ENCODE measurements around the gene IL10. TPM values are rescaled to one million over a fixed set of nuclear protein-coding genes. Genes with fewer than 3 reads are reported as not detected.

The IL10 gene
- total RNA-seq: not detected in 2 replicates

- DNase-seq: no peak
Measured at GRCh38 chr1:206772243-206772937, at the start of gene IL10. Gene IL10 (minus strand): TSS chr1:206772494. CDS start chr1:206772435, 59 bp downstream.

GRCh38 chr1:206821493-206821892 is 49.2 kb upstream of the IL10 start:
- no peak for DNase-seq

- DNase-seq: no peak
Measured at GRCh38 chr1:206816390-206817287, 44.3 kb upstream of the IL10 start.

DNA sequence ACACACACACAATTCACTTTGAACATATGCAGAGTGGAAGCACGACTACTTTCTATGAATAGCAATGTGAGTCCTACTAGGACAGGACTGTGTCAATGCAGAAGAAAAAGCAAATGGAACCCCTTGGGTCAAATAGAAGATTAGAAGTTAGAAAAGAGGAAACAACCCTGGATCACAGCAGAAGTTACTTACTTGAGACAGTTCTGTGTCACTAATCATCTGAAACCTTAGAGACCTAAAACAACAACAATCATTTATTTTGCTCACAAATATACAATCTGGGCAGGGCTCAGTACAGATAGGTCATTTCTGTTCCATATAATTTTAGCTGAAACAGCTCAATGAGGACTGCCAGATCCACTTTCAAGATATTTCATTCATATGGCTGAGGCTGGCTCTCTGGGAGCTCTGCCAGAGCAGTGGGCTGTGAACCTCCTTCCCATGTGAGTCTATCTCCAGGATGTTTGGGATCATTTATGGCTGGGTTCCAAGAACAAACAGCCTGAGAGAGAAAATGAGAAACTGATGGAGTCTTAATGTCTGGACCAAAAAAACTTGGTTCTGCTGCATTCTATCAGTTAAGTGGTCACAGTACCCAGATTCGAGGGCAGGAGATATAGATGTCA is 42.5 kb upstream of the IL10 start:
- DNase-seq: peak; percentile 39

- no peak for DNase-seq
Measured at GRCh38 chr1:206812471-206812870, 40.2 kb upstream of the IL10 start.

DNA sequence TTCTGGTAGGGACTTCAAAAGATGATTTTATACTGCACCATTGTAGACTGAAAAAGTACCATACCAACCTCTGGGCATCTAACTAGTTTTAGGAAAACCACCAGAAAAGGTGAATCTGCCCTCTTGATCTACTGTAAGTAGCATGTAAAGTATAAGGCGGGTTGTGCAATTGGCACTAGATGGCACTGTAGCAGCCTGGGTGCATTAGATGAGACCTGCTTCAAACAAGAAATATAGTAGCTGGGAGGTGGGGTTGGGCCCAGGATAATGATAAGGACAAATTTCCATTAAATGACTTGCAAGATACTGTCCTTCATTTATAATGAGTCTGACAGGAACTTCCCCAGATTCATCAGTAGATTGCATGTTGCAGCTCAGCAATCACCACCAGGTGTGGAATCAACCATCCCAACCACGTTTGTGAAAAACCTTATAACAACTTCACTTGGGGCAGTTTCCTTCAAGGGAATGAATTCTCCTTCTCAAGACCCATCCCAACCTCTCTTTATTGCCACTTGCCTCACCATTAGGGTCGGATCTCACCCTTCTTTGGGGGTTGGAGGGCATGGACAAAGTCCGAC is 37.3 kb upstream of the IL10 start:
- DNase-seq: peak; percentile 49

GRCh38 chr1:206808615-206809014 is 36.3 kb upstream of the IL10 start:
- peak; percentile 19 for DNase-seq

- no peak for DNase-seq
Measured at GRCh38 chr1:206805357-206805756, 33.1 kb upstream of the IL10 start.

DNA sequence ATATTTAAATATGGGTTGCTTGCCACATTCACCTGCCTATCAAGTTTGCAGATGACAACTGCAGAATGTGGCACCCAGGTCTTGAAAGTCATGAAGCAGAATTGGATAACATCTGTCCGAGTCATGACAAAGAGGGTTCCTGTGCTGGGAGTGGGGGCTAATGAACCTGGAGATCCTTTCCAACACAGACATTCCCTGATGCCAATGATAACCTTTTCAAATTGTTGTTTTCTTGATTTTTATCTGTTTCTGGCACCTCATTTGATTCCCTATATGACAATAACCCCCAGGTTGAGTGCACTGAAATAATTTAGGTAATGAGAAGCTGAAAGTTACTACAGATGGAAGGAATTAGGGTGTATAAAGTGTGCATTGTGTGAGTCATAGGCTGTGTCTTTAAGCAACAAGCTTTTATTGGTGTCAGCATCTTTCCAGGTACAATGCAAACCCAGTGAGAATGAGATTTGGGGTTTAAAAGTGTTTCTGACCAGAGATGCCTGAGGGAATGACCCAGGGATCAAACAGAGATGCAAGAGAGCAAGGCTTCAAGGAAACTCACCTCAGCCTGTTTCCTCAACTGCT is 32.0 kb upstream of the IL10 start:
- no peak for DNase-seq

DNA sequence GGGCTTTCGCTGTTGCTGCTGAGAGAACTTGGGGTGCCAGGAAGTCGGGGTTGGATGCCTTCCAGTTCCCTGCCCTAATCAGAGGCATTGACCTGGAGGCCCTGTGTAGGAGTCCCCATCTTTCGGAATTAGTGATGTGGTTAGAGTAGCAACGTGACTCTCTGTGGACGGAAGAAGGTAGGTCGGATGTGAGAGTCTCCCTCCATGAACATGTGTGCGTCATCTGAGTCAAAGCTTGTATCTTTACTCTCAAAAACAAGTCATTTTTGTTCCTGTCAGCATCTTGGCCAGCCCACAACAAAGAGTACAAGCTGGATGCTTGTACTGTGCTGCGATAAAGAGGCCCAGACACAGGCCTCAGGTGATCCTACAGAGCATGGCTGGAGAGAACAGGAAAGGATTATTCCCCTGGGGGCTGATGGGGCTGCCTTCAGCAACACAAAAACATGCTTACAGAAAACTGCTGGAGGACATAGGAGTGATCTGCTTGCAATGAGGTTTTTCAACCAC is 31.0 kb upstream of the IL10 start:
- no peak for DNase-seq

DNA sequence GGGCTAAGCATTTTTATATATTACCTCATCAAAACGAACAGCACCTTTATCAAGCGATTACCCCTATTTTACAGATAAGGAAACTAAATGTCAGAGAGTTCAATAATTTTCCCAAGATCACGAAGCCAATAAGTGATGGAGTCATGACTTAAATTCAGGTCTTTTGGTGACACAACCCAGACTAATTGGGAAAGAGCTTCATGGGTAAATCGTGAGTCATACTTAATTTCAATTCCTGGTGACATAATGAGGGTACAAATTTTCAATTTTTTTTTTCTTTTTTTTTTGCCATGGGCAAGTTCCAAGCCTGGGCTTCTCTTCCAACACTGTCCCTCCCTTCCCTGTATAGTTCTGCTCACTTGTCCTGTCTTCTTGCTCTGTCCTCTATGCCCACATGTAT is 30.1 kb upstream of the IL10 start:
- DNase-seq: no peak

DNA sequence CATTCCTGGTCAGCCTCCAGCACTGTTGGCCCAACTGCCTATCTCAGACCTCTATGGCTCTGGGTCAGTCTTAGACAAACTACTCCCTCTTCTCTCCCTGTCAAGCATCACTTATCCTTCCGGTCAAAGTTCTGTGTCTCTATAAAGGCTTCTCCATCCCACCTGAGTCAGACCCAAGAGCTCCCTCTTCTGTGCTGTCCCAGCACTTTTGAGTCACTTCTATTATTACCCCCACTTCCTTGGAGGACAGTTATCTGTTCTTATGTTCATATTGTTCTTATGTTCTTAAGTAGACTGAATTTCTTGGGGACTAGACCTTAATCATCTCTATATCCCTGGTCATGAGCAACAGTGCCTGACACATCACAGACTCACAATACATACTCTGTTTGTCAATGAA is 29.2 kb upstream of the IL10 start:
- no peak for DNase-seq

DNA sequence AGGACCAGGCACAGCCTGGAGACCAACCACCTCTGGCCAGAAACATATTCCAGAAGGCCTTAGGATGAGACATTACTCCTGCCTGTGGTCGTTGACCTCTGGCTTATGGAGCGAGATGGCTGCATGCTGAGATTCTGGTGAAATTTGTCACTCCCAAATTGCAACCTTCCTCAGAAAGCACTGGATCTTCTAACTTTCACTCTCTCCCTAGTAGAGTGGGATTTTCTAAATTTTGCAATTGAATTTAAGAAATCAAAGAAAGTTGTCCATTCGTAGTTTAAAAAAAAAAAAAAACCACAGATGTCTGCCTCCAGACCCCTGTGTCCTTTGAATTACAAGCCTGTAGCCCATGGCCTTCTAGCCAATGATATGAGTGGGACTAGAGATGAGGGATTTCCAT is 28.6 kb upstream of the IL10 start:
- no peak for DNase-seq

DNA sequence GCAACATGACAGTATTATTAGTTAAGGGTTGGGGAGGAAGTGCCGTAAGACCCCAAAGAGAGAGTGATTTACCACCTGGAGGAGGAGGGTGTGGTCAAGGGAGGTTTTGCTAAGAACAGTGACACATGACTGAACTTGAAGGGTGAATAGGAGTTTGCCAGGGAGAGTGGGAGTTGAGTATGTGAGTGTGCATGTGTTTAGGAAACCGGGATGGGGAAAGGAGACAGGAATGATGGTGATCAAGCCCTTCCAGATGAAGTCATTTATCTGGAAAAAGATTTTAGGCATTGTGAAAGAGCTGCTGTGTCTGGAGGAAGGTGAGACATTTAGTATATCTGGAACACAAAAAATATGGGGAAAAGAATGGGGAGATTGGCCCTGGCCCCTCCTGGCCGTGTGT is 28.1 kb upstream of the IL10 start:
- DNase-seq: no peak

DNA sequence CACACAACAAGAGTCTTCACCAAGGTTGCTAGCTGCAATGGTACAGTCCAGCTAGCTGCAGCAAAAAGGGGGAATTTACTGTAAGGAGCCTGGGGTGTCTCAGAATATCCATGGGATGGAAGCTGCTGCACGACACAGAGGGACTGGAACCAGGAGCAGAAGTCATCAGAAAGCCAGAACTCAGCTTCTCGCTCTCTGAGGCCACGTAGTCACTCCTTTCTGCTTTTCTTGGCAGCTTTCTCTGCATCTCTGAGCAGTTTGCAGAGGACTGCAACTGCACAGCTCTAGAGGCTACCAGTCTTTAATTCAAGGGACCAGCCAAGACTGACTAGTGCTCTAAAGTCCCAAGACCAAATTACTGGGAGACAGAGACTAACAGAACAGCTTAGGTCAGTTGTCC is 27.0 kb upstream of the IL10 start:
- DNase-seq: no peak

GRCh38 chr1:206798384-206798996 is 26.2 kb upstream of the IL10 start:
- no peak for DNase-seq

GRCh38 chr1:206797534-206798383 is 25.5 kb upstream of the IL10 start:
- peak; percentile 36 for DNase-seq

DNA sequence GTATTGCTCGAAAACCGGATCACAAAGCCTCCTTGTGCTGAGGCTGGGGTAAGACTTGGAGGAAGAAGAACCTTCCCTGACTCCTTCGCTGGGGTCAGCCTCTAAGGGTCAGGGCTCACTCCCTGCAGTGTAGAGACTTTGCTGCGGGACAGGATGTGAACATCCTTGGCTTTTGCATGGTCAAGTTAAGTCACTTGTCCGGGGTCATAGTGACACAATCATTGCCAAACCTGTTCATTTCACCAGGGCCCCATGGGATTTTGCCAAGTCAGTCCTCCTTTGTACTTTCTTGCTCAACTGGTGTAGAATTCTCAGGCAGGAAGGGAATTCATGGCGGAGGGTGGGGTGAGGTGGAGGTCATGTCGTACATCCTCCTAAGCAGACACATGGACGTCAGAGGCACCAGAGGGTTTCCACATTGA is 24.7 kb upstream of the IL10 start:
- DNase-seq: no peak

DNA sequence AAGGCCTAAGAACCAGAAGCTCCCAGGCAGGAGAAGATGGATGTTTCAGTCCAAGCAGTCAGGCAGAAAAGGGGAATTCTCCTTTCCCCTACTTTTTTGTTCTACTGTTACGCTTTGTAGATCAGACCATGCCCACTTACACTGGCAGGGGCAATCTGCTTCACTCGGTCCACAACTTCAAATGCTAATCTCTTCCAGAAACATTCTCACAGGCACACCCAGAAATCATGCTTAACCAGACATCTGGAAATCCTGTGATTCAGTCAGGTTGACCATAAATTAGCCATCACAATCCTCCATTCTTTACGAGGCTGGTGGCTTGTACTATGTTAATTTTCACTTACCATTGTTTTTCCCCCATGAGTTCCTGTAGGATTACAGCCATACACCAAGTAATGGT is 23.8 kb upstream of the IL10 start:
- no peak for DNase-seq

DNA sequence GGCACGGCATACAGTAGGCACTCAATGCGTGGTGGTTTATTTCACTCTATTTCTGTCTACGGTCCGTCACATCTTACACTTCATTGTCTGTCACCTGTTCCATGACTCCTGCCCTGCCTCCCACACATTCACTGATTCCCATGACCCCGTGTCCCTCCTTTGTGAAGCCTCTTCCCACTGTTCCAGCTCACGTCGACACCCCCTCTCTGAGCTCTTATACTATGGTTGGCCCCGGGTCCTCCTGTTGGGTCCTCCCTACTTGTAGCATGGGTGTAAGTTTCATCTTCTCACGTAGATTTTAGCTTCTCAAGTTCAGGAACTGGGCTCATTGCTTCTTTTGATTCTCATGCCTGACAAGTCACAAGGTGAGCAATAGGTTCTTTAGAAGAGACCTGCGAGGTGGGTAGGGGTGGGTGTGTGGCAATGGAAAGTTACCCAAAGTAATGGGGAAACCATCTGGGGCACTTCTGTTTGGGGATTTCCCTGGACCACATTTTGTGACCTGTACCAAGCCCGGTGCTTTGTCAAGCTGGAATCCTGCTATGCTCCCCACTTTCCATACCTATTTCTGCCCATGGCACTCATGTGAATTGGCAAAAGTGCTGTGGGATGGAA is 22.1 kb upstream of the IL10 start:
- no peak for DNase-seq

- DNase-seq: no peak
Measured at GRCh38 chr1:206793620-206794019, 21.3 kb upstream of the IL10 start.
